GM12878 (cell line): Measurements from ENCODE around the gene HHLA2. TPM values are rescaled to one million over a fixed set of nuclear protein-coding genes. Genes with fewer than 3 reads are reported as not detected.

ENCODE experiments used
- ATAC-seq: fragments of 200-7000 bp; cut with Tn5 transposase; 3 replicates; pipeline ENCODE4 v1.9.1; 2020; ENCODE audit warnings: mild to moderate bottlenecking, moderate library complexity
- BruUV-seq: library from RNA; stranded (reverse); fragments of 400-500 nt; replicated peaks from 2 replicates; lab custom pipeline; 2021; lab: Mats Ljungman, UMichigan
- CTCF ChIA-PET: fragments of 300-600 bp; sonication (Branson Sonifier 250); formaldehyde crosslinking; extraction: SDS; loops from one replicate; lab custom pipeline; 2021; ENCODE audit warnings: inconsistent platforms; lab: Yijun Ruan, JAX
- POLR2A ChIA-PET: fragments of 350-600 bp; formaldehyde crosslinking; extraction: SDS; loops from one replicate; lab custom pipeline; 2021; ENCODE audit warnings: inconsistent platforms; lab: Charles Lee
- RAD21 ChIA-PET: fragments of 300-600 bp; sonication (Branson Sonifier 250); formaldehyde crosslinking; loops from one replicate; lab custom pipeline; 2023; ENCODE audit warnings: antibody characterized with exemption; ENCODE audit not compliant: unreplicated experiment; lab: Charles Lee
- SMC1A ChIA-PET: fragments of 300-600 bp; sonication (Branson Sonifier 250); formaldehyde crosslinking; loops from one replicate; lab custom pipeline; 2023; ENCODE audit not compliant: unreplicated experiment, uncharacterized antibody; lab: Charles Lee
- DNase-seq: peaks from one replicate; pipeline ENCODE4 v3.0.0-alpha.2; 2011; ENCODE audit warnings: low read depth, low spot score
- FAIRE-seq: peaks from 3 replicates; lab custom pipeline; 2011; peaks lifted over from hg19 to GRCh38; lab: Jason Lieb, UNC
- H2AFZ ChIP-seq: 2 replicates; pipeline ENCODE4 v1.6.0; 2011; ENCODE audit warnings: low read depth, low read length, control low read depth; ENCODE audit not compliant: control insufficient read depth
- H3K27ac ChIP-seq: 2 replicates; pipeline ENCODE4 v1.5.1; 2011; ENCODE audit warnings: control low read depth; ENCODE audit not compliant: control insufficient read depth, insufficient read depth
- H3K27me3 ChIP-seq, 2 experiments: replicated peaks in 1 of 2; 2 replicates each; pipeline versions ENCODE4 v1.6.0 to v1.6.1; 2011; ENCODE audit warnings: low read length in 1 of 2; ENCODE audit not compliant: control insufficient read depth in 2 of 2, insufficient read depth in 2 of 2
- H3K36me3 ChIP-seq, 2 experiments: 2 replicates each; pipeline ENCODE4 v1.5.1; 2011; ENCODE audit warnings: low read length in 1 of 2; ENCODE audit not compliant: control insufficient read depth in 2 of 2, insufficient read depth in 2 of 2
- H3K4me1 ChIP-seq: 2 replicates; pipeline ENCODE4 v1.6.1; 2011; ENCODE audit warnings: mild to moderate bottlenecking, low read length, moderate library complexity, mixed read lengths; ENCODE audit not compliant: control insufficient read depth, insufficient read depth
- H3K4me2 ChIP-seq: 2 replicates; pipeline ENCODE4 v1.6.0; 2011; ENCODE audit warnings: control low read depth; ENCODE audit not compliant: control insufficient read depth, insufficient read depth
- H3K4me3 ChIP-seq: fragments of 200-600 bp; sonication (generic); 2 replicates; pipeline ENCODE4 v1.5.1; 2016
- H3K79me2 ChIP-seq: 2 replicates; pipeline ENCODE4 v1.6.0; 2011; ENCODE audit warnings: low read length; ENCODE audit not compliant: control insufficient read depth, insufficient read depth
- H3K9ac ChIP-seq: 2 replicates; pipeline ENCODE4 v1.8.0; 2011; ENCODE audit warnings: low read length, control low read depth, mixed read lengths; ENCODE audit not compliant: control insufficient read depth, insufficient read depth
- H3K9me3 ChIP-seq: replicated peaks from 3 replicates; pipeline ENCODE4 v1.5.1; 2011; ENCODE audit warnings: mild to moderate bottlenecking, low read length; ENCODE audit not compliant: control insufficient read depth, insufficient read depth
- H4K20me1 ChIP-seq: 2 replicates; pipeline ENCODE4 v1.6.0; 2011; ENCODE audit not compliant: control insufficient read depth, insufficient read depth
- CREM ChIP-seq: IDR thresholded peaks from 2 replicates; pipeline ENCODE4 v1.6.1; 2014; ENCODE audit warnings: antibody characterized with exemption, low read depth
- HDAC2 ChIP-seq: fragments of 200-600 bp; sonication (generic); IDR thresholded peaks from 2 replicates; pipeline ENCODE4 v1.6.1; 2017
- SMC3 ChIP-seq: IDR thresholded peaks from 2 replicates; pipeline ENCODE4 v1.6.1; 2011; ENCODE audit warnings: low read length, improper control_type of control experiment, borderline replicate concordance
- SREBF1 ChIP-seq: IDR thresholded peaks from 2 replicates; pipeline ENCODE4 v1.6.1; 2012; ENCODE audit warnings: mild to moderate bottlenecking, low read length
- WGBS: methylation state at CpG from one replicate; pipeline ENCODE4 v1.1.6; 2016; ENCODE audit warnings: low lambda C conversion rate; ENCODE audit not compliant: insufficient replicate concordance, insufficient coverage; ENCODE audit errors: missing lambda C conversion rate; 5-methylcytosine and 5-hydroxymethylcytosine counted together
- in situ Hi-C: fragments of 300-500 bp; cut with MboI; formaldehyde crosslinking; loops from 9 replicates; pipeline ENCODE4 v1.14.3; 2018; ENCODE audit warnings: mixed read lengths
- intact Hi-C: fragments of 100-400 bp; cut with micrococcal nuclease; formaldehyde crosslinking; loops from one replicate; pipeline ENCODE4 v1.14.2; 2022; ENCODE audit not compliant: unreplicated experiment
- polyA plus RNA-seq, 11 experiments: library from polyadenylated mRNA; depleted of rRNA in 4 of 11; unstranded in 6 of 11; stranded (reverse) in 5 of 11; fragments of >200 nt; fragmentation: Nextera tagmentation in 4 of 11; fragmentation: Illumina TruSeq in 1 of 11; extraction: Ambion mirVana in 4 of 11; extraction: Trizol in 1 of 11; gene quantifications; 1 replicate in 1 of 11; 2 replicates in 10 of 11; pipeline versions ENCODE4 v1.2.1 to v1.2.3, GENCODE V29; 2011 to 2016; ENCODE audit warnings: inconsistent platforms in 2 of 11, missing spikeins in 2 of 11, low read depth in 1 of 11
- total RNA-seq, 4 experiments: library from RNA; depleted of rRNA in 3 of 4; stranded (reverse); fragments of >200 nt in 3 of 4; fragmentation: Illumina TruSeq in 1 of 4; extraction: Trizol in 1 of 4; gene quantifications; 2 replicates each; pipeline versions ENCODE4 v1.2.1 to v1.2.3, GENCODE V29; 2013 to 2021
- TF ChIP-seq, protein P1 (sequence below): IDR thresholded peaks from 2 replicates; pipeline ENCODE4 v1.6.1; 2012; ENCODE audit warnings: mild to moderate bottlenecking, low read depth, low read length

The HHLA2 gene
- total and polyA plus RNA-seq, 10 of the 15 experiments (the other 5 are each of a cell fraction or from before 2014, with no cell fraction given): 0.11 to 1.3 (median 0.28) TPM; not detected in 1

DNA sequence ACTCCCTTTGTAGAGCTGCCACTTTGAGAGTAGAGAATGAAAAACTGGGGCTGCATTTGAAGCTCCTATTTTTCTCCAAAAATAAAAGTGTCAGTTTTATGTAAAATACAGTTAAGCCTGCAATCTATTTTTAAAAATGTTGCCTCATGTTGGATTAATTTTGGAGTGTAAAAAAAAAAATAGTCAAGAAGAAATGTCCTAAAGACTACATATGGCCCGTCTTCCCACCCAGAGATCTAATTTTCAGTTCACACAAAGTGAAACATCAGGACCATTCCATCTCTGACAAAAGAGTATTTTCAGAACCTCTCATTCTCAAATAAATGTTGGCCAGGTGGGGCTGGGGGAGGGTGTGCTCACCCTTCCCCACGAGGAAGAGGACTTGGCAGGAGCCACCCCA lies 62.7 kb downstream of the HHLA2 start:
- Histone ChIP-seq H3K9me3 (no peaks in the 10 kb centered on the region), H3K4me3 (no peak overlapping the region), H3K4me2 (no peak overlapping the region), H2AFZ (no peak overlapping the region), H3K4me1 (no peaks in the 10 kb centered on the region), H4K20me1 (no peaks in the 10 kb centered on the region), H3K27ac (no peak overlapping the region), H3K9ac (no peak overlapping the region)
- POLR2A ChIA-PET: interaction anchor here (0.7 to 1.5 kb wide), 2 partner anchors 16 to 70 kb away, joined by 3 read pairs; no protein-coding TSS in a partner anchor
- FAIRE-seq: no peak
- SMC1A ChIA-PET: no interaction called here
- intact Hi-C loops: no loop called here
- CTCF ChIA-PET: no interaction called here
- DNase-seq: no peak
- in situ Hi-C loops: no loop called here
- no peak for ATAC-seq
- TF ChIP-seq SMC3: no peak
- TF ChIP-seq, protein P1, sequence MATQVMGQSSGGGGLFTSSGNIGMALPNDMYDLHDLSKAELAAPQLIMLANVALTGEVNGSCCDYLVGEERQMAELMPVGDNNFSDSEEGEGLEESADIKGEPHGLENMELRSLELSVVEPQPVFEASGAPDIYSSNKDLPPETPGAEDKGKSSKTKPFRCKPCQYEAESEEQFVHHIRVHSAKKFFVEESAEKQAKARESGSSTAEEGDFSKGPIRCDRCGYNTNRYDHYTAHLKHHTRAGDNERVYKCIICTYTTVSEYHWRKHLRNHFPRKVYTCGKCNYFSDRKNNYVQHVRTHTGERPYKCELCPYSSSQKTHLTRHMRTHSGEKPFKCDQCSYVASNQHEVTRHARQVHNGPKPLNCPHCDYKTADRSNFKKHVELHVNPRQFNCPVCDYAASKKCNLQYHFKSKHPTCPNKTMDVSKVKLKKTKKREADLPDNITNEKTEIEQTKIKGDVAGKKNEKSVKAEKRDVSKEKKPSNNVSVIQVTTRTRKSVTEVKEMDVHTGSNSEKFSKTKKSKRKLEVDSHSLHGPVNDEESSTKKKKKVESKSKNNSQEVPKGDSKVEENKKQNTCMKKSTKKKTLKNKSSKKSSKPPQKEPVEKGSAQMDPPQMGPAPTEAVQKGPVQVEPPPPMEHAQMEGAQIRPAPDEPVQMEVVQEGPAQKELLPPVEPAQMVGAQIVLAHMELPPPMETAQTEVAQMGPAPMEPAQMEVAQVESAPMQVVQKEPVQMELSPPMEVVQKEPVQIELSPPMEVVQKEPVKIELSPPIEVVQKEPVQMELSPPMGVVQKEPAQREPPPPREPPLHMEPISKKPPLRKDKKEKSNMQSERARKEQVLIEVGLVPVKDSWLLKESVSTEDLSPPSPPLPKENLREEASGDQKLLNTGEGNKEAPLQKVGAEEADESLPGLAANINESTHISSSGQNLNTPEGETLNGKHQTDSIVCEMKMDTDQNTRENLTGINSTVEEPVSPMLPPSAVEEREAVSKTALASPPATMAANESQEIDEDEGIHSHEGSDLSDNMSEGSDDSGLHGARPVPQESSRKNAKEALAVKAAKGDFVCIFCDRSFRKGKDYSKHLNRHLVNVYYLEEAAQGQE: no peak
- TF ChIP-seq, all 136 proteins: peak for 0
- BruUV-seq: no TSS peak
- Histone ChIP-seq H3K27me3 (no peaks in the 10 kb centered on the region; a peak in 2 of 4 replicates), H3K79me2 (no peaks in the 10 kb centered on the region), H3K36me3 (no peaks in the 10 kb centered on the region)
- 39% methylated on average over 2 of the region's 2 CpGs for WGBS
- RAD21 ChIA-PET: no interaction called here

DNA sequence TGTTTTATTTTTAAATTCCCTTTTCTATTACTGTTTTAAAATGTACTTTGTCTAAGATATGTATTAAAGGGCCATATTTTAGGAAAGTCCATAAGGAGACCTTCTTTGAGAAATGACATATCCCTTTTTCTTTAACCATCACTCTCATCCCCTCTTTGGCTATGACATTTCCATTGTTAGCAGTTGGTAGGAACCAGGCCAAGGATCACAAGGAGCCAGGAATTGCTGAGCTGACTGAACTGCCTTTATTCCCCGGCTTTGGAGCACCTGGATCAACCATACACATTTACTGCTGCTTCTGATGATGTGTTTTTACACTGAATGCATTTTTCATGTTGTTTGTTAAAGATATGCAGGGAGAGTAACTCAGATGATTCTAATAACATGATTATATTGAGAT lies 79.7 kb downstream of the HHLA2 start:
- ChIA-PET CTCF (interaction anchor here (0.5 to 1.4 kb wide), 2 partner anchors 12 to 17 kb away, joined by 3 read pairs; no protein-coding TSS in a partner anchor), RAD21 (no interaction called here), SMC1A (no interaction called here), POLR2A (no interaction called here)
- no peak for ATAC-seq
- Histone ChIP-seq H3K4me2 (no peak overlapping the region), H3K9me3 (no peaks in the 10 kb centered on the region), H2AFZ (no peak overlapping the region), H3K4me1 (no peaks in the 10 kb centered on the region), H3K27ac (no peak overlapping the region), H3K4me3 (no peak overlapping the region), H3K79me2 (no peaks in the 10 kb centered on the region), H3K36me3 (no peaks in the 10 kb centered on the region), H3K27me3 (no peaks in the 10 kb centered on the region), H4K20me1 (no peaks in the 10 kb centered on the region), H3K9ac (no peak overlapping the region)
- no peak for DNase-seq
- no peak for TF ChIP-seq CREM
- no peak for TF ChIP-seq HDAC2
- TF ChIP-seq SREBF1: no peak
- in situ Hi-C loops (no loop called here), intact Hi-C loops (no loop called here)
- FAIRE-seq: no peak
- BruUV-seq: no TSS peak
- 0% methylated on average over 1 of the region's 1 CpG for WGBS
